Vagina (tissue), 2 donors: ENCODE measurements around the gene CDCP1.

Experiments used
- POLR2A ChIP-seq, 2 donors: fragments of 450-650 bp; IDR thresholded peaks; one replicate each; pipeline ENCODE4 v1.6.1; 2017; ENCODE audit warnings: antibody characterized with exemption in 2 of 2, mild to moderate bottlenecking in 2 of 2, moderate library complexity in 2 of 2
- POLR2AphosphoS5 ChIP-seq, 2 donors: sonication (generic); formaldehyde crosslinking; IDR thresholded peaks; one replicate each; pipeline ENCODE4 v1.9.0; 2017; ENCODE audit warnings: antibody characterized with exemption in 2 of 2, mild to moderate bottlenecking in 2 of 2, low read depth in 1 of 2; ENCODE audit not compliant: insufficient read depth in 1 of 2
- TF ChIP-seq, protein P1 (sequence below), 3 experiments: fragments of 450-650 bp in 2 of 3; fragments of 200-600 bp in 1 of 3; sonication (generic) in 1 of 3; IDR thresholded peaks; one replicate each; pipeline ENCODE4 v1.5.1; 2017 to 2019; ENCODE audit warnings: antibody characterized with exemption in 3 of 3, mild to moderate bottlenecking in 2 of 3, moderate library complexity in 2 of 3

DNA sequence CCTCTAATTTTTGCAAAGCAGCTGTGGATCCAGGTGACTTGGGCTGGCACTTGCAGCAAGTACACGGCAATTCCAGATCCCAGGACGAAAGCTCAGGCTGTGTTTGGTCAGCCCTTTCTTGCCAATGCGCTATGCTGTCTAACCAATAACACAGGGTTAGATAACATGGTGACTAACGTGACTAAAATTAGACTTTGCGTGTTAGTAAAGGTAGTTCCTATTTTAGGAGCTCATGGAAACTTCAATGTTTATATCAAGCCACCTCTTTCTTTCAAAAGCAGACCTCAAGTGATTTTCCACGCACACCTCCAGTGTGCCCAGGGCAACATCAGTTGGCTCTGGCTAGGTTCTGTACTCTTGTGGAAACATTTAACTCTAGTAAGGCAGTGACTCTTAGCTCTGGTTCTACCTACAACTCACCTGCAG is 32.5 kb downstream of the CDCP1 start:
- TF ChIP-seq, protein P1, sequence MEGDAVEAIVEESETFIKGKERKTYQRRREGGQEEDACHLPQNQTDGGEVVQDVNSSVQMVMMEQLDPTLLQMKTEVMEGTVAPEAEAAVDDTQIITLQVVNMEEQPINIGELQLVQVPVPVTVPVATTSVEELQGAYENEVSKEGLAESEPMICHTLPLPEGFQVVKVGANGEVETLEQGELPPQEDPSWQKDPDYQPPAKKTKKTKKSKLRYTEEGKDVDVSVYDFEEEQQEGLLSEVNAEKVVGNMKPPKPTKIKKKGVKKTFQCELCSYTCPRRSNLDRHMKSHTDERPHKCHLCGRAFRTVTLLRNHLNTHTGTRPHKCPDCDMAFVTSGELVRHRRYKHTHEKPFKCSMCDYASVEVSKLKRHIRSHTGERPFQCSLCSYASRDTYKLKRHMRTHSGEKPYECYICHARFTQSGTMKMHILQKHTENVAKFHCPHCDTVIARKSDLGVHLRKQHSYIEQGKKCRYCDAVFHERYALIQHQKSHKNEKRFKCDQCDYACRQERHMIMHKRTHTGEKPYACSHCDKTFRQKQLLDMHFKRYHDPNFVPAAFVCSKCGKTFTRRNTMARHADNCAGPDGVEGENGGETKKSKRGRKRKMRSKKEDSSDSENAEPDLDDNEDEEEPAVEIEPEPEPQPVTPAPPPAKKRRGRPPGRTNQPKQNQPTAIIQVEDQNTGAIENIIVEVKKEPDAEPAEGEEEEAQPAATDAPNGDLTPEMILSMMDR (IDR thresholded peaks at IDR 0.05) = no peak
- no peak for TF ChIP-seq POLR2AphosphoS5 (IDR thresholded peaks at IDR 0.05; ENCODE audit: insufficient read depth in 1 of 2, low read depth in 1 of 2)
- TF ChIP-seq POLR2A (IDR thresholded peaks at IDR 0.05) = no peak
